Panc1 (cell line): ENCODE results near the gene CAAP1. TPM values are rescaled to one million over a fixed set of nuclear protein-coding genes. Genes with fewer than 3 reads are reported as not detected.
"Not testable (repeated sequence)": the region's sequence is repeated elsewhere in the genome, so short reads cannot be mapped to it uniquely, and the experiment has no call there.

ENCODE experiments used
- ATAC-seq: fragments of 200-7000 bp; cut with Tn5 transposase; 2 replicates; pipeline ENCODE4 v1.9.1; 2020; ENCODE audit warnings: mild to moderate bottlenecking, moderate library complexity
- BruUV-seq: library from RNA; stranded (reverse); fragments of 400-500 nt; replicated peaks from 2 replicates; lab custom pipeline; 2021; lab: Mats Ljungman, UMichigan
- CTCF ChIA-PET: fragments of 300-600 bp; sonication (Branson Sonifier 250); formaldehyde crosslinking; loops from one replicate; lab custom pipeline; 2022; ENCODE audit warnings: antibody characterized with exemption; lab: Charles Lee
- POLR2A ChIA-PET: fragments of 300-600 bp; sonication (Branson Sonifier 250); formaldehyde crosslinking; loops from one replicate; lab custom pipeline; 2022; ENCODE audit warnings: antibody characterized with exemption; lab: Charles Lee
- DNase-seq: peaks from one replicate; pipeline ENCODE4 v3.0.0-alpha.2; 2010; ENCODE audit warnings: low read depth, low spot score
- H3K27ac ChIP-seq: 2 replicates; pipeline ENCODE4 v1.5.1; 2011; ENCODE audit warnings: mild to moderate bottlenecking, low read length, inconsistent platforms
- H3K27me3 ChIP-seq: fragments of 200-500 bp; sonication (Bioruptor generic); 2 replicates; pipeline ENCODE4 v1.6.0; 2014; ENCODE audit warnings: low read length, inconsistent platforms; ENCODE audit not compliant: control insufficient read depth, insufficient read depth
- H3K36me3 ChIP-seq: fragments of 200-500 bp; sonication (Bioruptor generic); 2 replicates; pipeline ENCODE4 v1.5.1; 2014; ENCODE audit warnings: inconsistent platforms, mild to moderate bottlenecking, low read length, moderate library complexity; ENCODE audit not compliant: control insufficient read depth, insufficient read depth
- H3K4me1 ChIP-seq: 2 replicates; pipeline ENCODE4 v1.5.1; 2011; ENCODE audit warnings: inconsistent platforms, mild to moderate bottlenecking, low read length, moderate library complexity; ENCODE audit not compliant: control insufficient read depth, insufficient read depth
- H3K4me3 ChIP-seq, 2 experiments: 2 replicates each; pipeline ENCODE4 v1.5.1; 2011 to 2012; ENCODE audit warnings: low read depth in 2 of 2, low read length in 2 of 2, mild to moderate bottlenecking in 2 of 2, inconsistent platforms in 1 of 2, moderate library complexity in 1 of 2
- H3K9me3 ChIP-seq: fragments of 200-500 bp; sonication (Bioruptor generic); 2 replicates; pipeline ENCODE4 v1.5.1; 2014; ENCODE audit warnings: low read depth, mild to moderate bottlenecking, inconsistent platforms, low read length, moderate library complexity; ENCODE audit not compliant: control insufficient read depth, insufficient read depth
- CTCF ChIP-seq: fragments of 450-650 bp; IDR thresholded peaks from 2 replicates; pipeline ENCODE4 v1.5.1; 2017; ENCODE audit warnings: mild to moderate bottlenecking
- POLR2AphosphoS5 ChIP-seq: IDR thresholded peaks from 2 replicates; pipeline ENCODE4 v1.6.1; 2012; ENCODE audit warnings: mild to moderate bottlenecking, low read depth, low read length, moderate library complexity
- REST ChIP-seq, 2 experiments: IDR thresholded peaks; 2 replicates each; pipeline ENCODE4 v1.6.1; 2011 to 2012; ENCODE audit warnings: low read depth in 2 of 2, control low read depth in 1 of 2, low read length in 1 of 2, mild to moderate bottlenecking in 1 of 2, moderate library complexity in 1 of 2; ENCODE audit not compliant: insufficient read depth in 1 of 2
- SIN3A ChIP-seq: IDR thresholded peaks from 2 replicates; pipeline ENCODE4 v1.6.1; 2012; ENCODE audit warnings: low read depth, mild to moderate bottlenecking, low read length, moderate library complexity, borderline replicate concordance; ENCODE audit not compliant: insufficient read depth
- TCF7L2 ChIP-seq: IDR thresholded peaks from 2 replicates; pipeline ENCODE4 v1.6.1; 2011; ENCODE audit warnings: mild to moderate bottlenecking, low read depth, low read length, inconsistent platforms
- in situ Hi-C: cut with HindIII; loops from 2 replicates; pipeline ENCODE4 v1.10.0; 2016; ENCODE audit warnings: low sequenced_read_pairs, low pct_unique_long_range_greater_than_20kb
- intact Hi-C: fragments of 100-400 bp; cut with micrococcal nuclease; formaldehyde crosslinking; loops from one replicate; pipeline ENCODE4 v1.10.0; 2022; ENCODE audit not compliant: unreplicated experiment
- total RNA-seq: library from RNA; stranded (reverse); gene quantifications from one replicate; pipeline ENCODE4 v1.2.1, GENCODE V29; 2021; ENCODE audit not compliant: unreplicated experiment

Gene CAAP1
- total RNA-seq, 1 experiment from 2014 or later: 7.2 TPM

GRCh38 chr9:26850995-26851394 is 41.6 kb downstream of the CAAP1 start:
- intact Hi-C loops: loop anchor here (10.0 kb wide), 1 partner anchor 106 kb away; no protein-coding TSS in a partner anchor
- in situ Hi-C loops: no loop called here
- no peak for DNase-seq
- H3K4me1 ChIP-seq: no peaks in the 10 kb centered on the region
- ChIA-PET CTCF (no interaction called here), POLR2A (no interaction called here)
- TF ChIP-seq TCF7L2: no peak
- TF ChIP-seq REST (IDR thresholded peaks at IDR 0.05; ENCODE audit: insufficient read depth in 1 of 2, low read depth in 2 of 2, low read length in 1 of 2): no peak
- TF ChIP-seq POLR2AphosphoS5: no peak
- TF ChIP-seq SIN3A: no peak
- TF ChIP-seq CTCF: no peak
- H3K4me3 ChIP-seq: no peak overlapping the region
- no peak overlapping the region for H3K27ac ChIP-seq
- no peaks in the 10 kb centered on the region; the same call in 1 of the 2 replicates for H3K36me3 ChIP-seq
- ATAC-seq: no peak
- no peaks in the 10 kb centered on the region for H3K9me3 ChIP-seq
- no TSS peak for BruUV-seq
- no peaks in the 10 kb centered on the region for H3K27me3 ChIP-seq

GRCh38 chr9:26833792-26834191 is 58.8 kb downstream of the CAAP1 start:
- CTCF ChIA-PET: no interaction called here
- in situ Hi-C loops: no loop called here
- DNase-seq: no peak
- no peaks in the 10 kb centered on the region for H3K4me1 ChIP-seq
- no peaks in the 10 kb centered on the region for H3K36me3 ChIP-seq
- POLR2A ChIA-PET: no interaction called here
- H3K27ac ChIP-seq: no peak overlapping the region
- no peak for ATAC-seq
- TF ChIP-seq POLR2AphosphoS5 (no peak), TCF7L2 (no peak), CTCF (no peak), REST (IDR thresholded peaks at IDR 0.05; ENCODE audit: insufficient read depth in 1 of 2, low read depth in 2 of 2, low read length in 1 of 2) (no peak), SIN3A (no peak)
- BruUV-seq: no TSS peak
- no peaks in the 10 kb centered on the region for H3K27me3 ChIP-seq
- H3K4me3 ChIP-seq: no peak overlapping the region
- intact Hi-C loops: no loop called here
- no peaks in the 10 kb centered on the region for H3K9me3 ChIP-seq

- intact Hi-C loops, BruUV-seq, in situ Hi-C loops, H3K9me3 ChIP-seq, H3K27me3 ChIP-seq, H3K4me3 ChIP-seq, ATAC-seq, H3K27ac ChIP-seq, DNase-seq, CTCF ChIA-PET, POLR2A ChIA-PET, H3K4me1 ChIP-seq, H3K36me3 ChIP-seq: not testable (repeated sequence)
Observed at GRCh38 chr9:26828391-26828955, 64.1 kb downstream of the CAAP1 start.
